Measurements from ENCODE around the gene ALG11. TPM values are rescaled to one million over a fixed set of nuclear protein-coding genes. Genes with fewer than 3 reads are reported as not detected.

ALG11 gene
- total RNA-seq, 1 donor from 2014 or later = 49.2 TPM

- no peak for DNase-seq (ENCODE audit: low spot score)
- Mint-ChIP-seq H3K36me3 (ENCODE audit: low read depth) (no peaks in the 10 kb centered on the region), H3K4me3 (ENCODE audit: unreplicated experiment) (no peak overlapping the region), H3K27me3 (ENCODE audit: low read depth) (no peaks in the 10 kb centered on the region), H3K27ac (ENCODE audit: unreplicated experiment) (no peak overlapping the region), H3K9me3 (ENCODE audit: low read depth) (no peaks in the 10 kb centered on the region), H3K4me1 (ENCODE audit: low read depth) (peaks cover 5% of the 10 kb centered on the region)
- no peak for TF ChIP-seq CTCF (IDR thresholded peaks at IDR 0.05)
Measured at GRCh38 chr13:52003541-52003940, 8.7 kb upstream of the ALG11 start.

- DNase-seq (ENCODE audit: low spot score) = no peak
- no peak overlapping the region for H3K4me3 Mint-ChIP-seq (ENCODE audit: unreplicated experiment)
- no peaks in the 10 kb centered on the region for H3K27me3 Mint-ChIP-seq (ENCODE audit: low read depth)
- H3K36me3 Mint-ChIP-seq (ENCODE audit: low read depth) = no peaks in the 10 kb centered on the region
- no peak overlapping the region for H3K27ac Mint-ChIP-seq (ENCODE audit: unreplicated experiment)
- H3K4me1 Mint-ChIP-seq (ENCODE audit: low read depth) = peaks cover 4% of the 10 kb centered on the region
- no peaks in the 10 kb centered on the region for H3K9me3 Mint-ChIP-seq (ENCODE audit: low read depth)
- peak; percentile 14 for TF ChIP-seq CTCF (IDR thresholded peaks at IDR 0.05)
Measured at GRCh38 chr13:52004511-52005170, 7.6 kb upstream of the ALG11 start.

- no peak for DNase-seq (ENCODE audit: low spot score)
- TF ChIP-seq CTCF (IDR thresholded peaks at IDR 0.05) = no peak
- Mint-ChIP-seq H3K4me3 (ENCODE audit: unreplicated experiment) (no peak overlapping the region), H3K4me1 (ENCODE audit: low read depth) (peaks cover 14% of the 10 kb centered on the region), H3K27me3 (ENCODE audit: low read depth) (no peaks in the 10 kb centered on the region), H3K27ac (ENCODE audit: unreplicated experiment) (no peak overlapping the region), H3K9me3 (ENCODE audit: low read depth) (no peaks in the 10 kb centered on the region), H3K36me3 (ENCODE audit: low read depth) (no peaks in the 10 kb centered on the region)
Measured at GRCh38 chr13:52005841-52006522, 6.2 kb upstream of the ALG11 start.

GRCh38 chr13:52006523-52007245 lies 5.5 kb upstream of the ALG11 start:
- no peak for TF ChIP-seq CTCF (IDR thresholded peaks at IDR 0.05)
- DNase-seq (ENCODE audit: low spot score) = no peak
- Mint-ChIP-seq H3K4me1 (ENCODE audit: low read depth) (peaks cover 18% of the 10 kb centered on the region), H3K27ac (ENCODE audit: unreplicated experiment) (no peak overlapping the region), H3K27me3 (ENCODE audit: low read depth) (no peaks in the 10 kb centered on the region), H3K9me3 (ENCODE audit: low read depth) (no peaks in the 10 kb centered on the region), H3K36me3 (ENCODE audit: low read depth) (no peaks in the 10 kb centered on the region), H3K4me3 (ENCODE audit: unreplicated experiment) (no peak overlapping the region)

GRCh38 chr13:52009946-52010345 lies 2.3 kb upstream of the ALG11 start:
- H3K4me3 Mint-ChIP-seq (ENCODE audit: unreplicated experiment) = no peak overlapping the region
- H3K27me3 Mint-ChIP-seq (ENCODE audit: low read depth) = no peaks in the 10 kb centered on the region
- DNase-seq (ENCODE audit: low spot score) = no peak
- H3K27ac Mint-ChIP-seq (ENCODE audit: unreplicated experiment) = no peak overlapping the region
- H3K4me1 Mint-ChIP-seq (ENCODE audit: low read depth) = peaks cover 26% of the 10 kb centered on the region
- no peaks in the 10 kb centered on the region for H3K36me3 Mint-ChIP-seq (ENCODE audit: low read depth)
- TF ChIP-seq CTCF (IDR thresholded peaks at IDR 0.05) = no peak
- no peaks in the 10 kb centered on the region for H3K9me3 Mint-ChIP-seq (ENCODE audit: low read depth)
